Thoracic aorta (tissue), 2 donors: Measurements from ENCODE around the gene FAM177B. TPM values are rescaled to one million over a fixed set of nuclear protein-coding genes. Genes with fewer than 3 reads are reported as not detected.
"Not testable (repeated sequence)": the region's sequence is repeated elsewhere in the genome, so short reads cannot be mapped to it uniquely, and the experiment has no call there.

Experiments
- ATAC-seq: fragments of 150-250 bp; one replicate; pipeline ENCODE4 v1.8.0; 2017; ENCODE audit warnings: low read depth; ENCODE audit not compliant: insufficient number of reproducible peaks, low FRiP score
- DNase-seq: peaks from one replicate; pipeline ENCODE4 v3.0.0-alpha.2; 2020; ENCODE audit warnings: low spot score
- H3K27ac ChIP-seq, 2 donors: fragments of 200-600 bp; sonication (generic); 1 replicate in 1 of 2; 2 replicates in 1 of 2; pipeline ENCODE4 v1.5.1; 2016; ENCODE audit warnings: mild to moderate bottlenecking in 2 of 2, moderate library complexity in 2 of 2
- H3K27me3 ChIP-seq: fragments of 200-600 bp; sonication (generic); replicated peaks from 2 replicates; pipeline ENCODE4 v1.6.0; 2016; ENCODE audit warnings: mild to moderate bottlenecking; ENCODE audit not compliant: insufficient read depth
- H3K36me3 ChIP-seq: fragments of 200-600 bp; sonication (generic); one replicate; pipeline ENCODE4 v1.5.1; 2016
- H3K4me1 ChIP-seq, 2 donors: fragments of 200-600 bp; sonication (generic); 1 replicate in 1 of 2; 2 replicates in 1 of 2; pipeline versions ENCODE4 v1.5.1 to v1.6.0; 2016; ENCODE audit warnings: low read depth in 2 of 2, mild to moderate bottlenecking in 1 of 2; ENCODE audit not compliant: control insufficient read depth in 1 of 2
- H3K4me3 ChIP-seq: fragments of 200-600 bp; sonication (generic); 2 replicates; pipeline ENCODE4 v1.5.1; 2016; ENCODE audit warnings: mild to moderate bottlenecking
- H3K9me3 ChIP-seq: fragments of 200-600 bp; sonication (generic); 2 replicates; pipeline ENCODE4 v1.5.1; 2016
- CTCF ChIP-seq: fragments of 200-600 bp; sonication (generic); IDR thresholded peaks from one replicate; pipeline ENCODE4 v1.5.1; 2019; ENCODE audit warnings: antibody characterized with exemption
- total RNA-seq, 2 donors: library from RNA; depleted of rRNA; stranded (reverse); fragments of >200 nt; gene quantifications; one replicate each; pipeline versions ENCODE4 v1.1.0 to v1.2.3, GENCODE V29; 2016

The FAM177B gene
- total RNA-seq, 2 donors from 2014 or later: 3.1 TPM; not detected in 1

GRCh38 chr1:222739465-222739864 lies 2.5 kb downstream of the FAM177B start:
- Histone ChIP-seq H3K36me3 (no peaks in the 10 kb centered on the region), H3K27ac (no peak overlapping the region), H3K4me3 (no peak overlapping the region), H3K9me3 (no peaks in the 10 kb centered on the region), H3K27me3 (no peaks in the 10 kb centered on the region), H3K4me1 (no peaks in the 10 kb centered on the region)
- no peak for TF ChIP-seq CTCF
- DNase-seq: no peak
- no peak for ATAC-seq

GRCh38 chr1:222739929-222740328 lies 2.9 kb downstream of the FAM177B start:
- Histone ChIP-seq H3K36me3 (no peaks in the 10 kb centered on the region), H3K4me3 (no peak overlapping the region), H3K4me1 (no peaks in the 10 kb centered on the region), H3K27me3 (no peaks in the 10 kb centered on the region), H3K27ac (no peak overlapping the region), H3K9me3 (no peaks in the 10 kb centered on the region)
- no peak for DNase-seq
- ATAC-seq: no peak
- TF ChIP-seq CTCF: no peak

GRCh38 chr1:222741630-222742457 lies 4.8 kb downstream of the FAM177B start:
- ATAC-seq, H3K4me1 ChIP-seq, H3K4me3 ChIP-seq, H3K9me3 ChIP-seq, H3K27me3 ChIP-seq, H3K27ac ChIP-seq, DNase-seq, H3K36me3 ChIP-seq: not testable (repeated sequence)

GRCh38 chr1:222749927-222750326 lies 12.9 kb downstream of the FAM177B start:
- Histone ChIP-seq H3K36me3 (no peaks in the 10 kb centered on the region), H3K4me3 (no peak overlapping the region), H3K4me1 (peaks cover under 1% of the 10 kb centered on the region in 2 donors), H3K27ac (no peak overlapping the region), H3K27me3 (no peaks in the 10 kb centered on the region), H3K9me3 (no peaks in the 10 kb centered on the region)
- ATAC-seq (no peak), DNase-seq (no peak)
- no peak for TF ChIP-seq CTCF

- DNase-seq (no peak), ATAC-seq (no peak)
- no peaks in the 10 kb centered on the region for H3K36me3 ChIP-seq
- no peaks in the 10 kb centered on the region for H3K27me3 ChIP-seq
- H3K4me3 ChIP-seq: no peak overlapping the region
- no peaks in the 10 kb centered on the region for H3K9me3 ChIP-seq
- no peak for TF ChIP-seq CTCF
- H3K4me1 ChIP-seq: peaks cover 3 to 8% of the 10 kb centered on the region in 2 donors
- H3K27ac ChIP-seq: no peak overlapping the region
These were observed 13.6 kb downstream of the FAM177B start for GRCh38 chr1:222750651-222751050.
